Esophagus (tissue), 2 donors: ENCODE results near the gene GON4L. TPM values are rescaled to one million over a fixed set of nuclear protein-coding genes. Genes with fewer than 3 reads are reported as not detected.
"Not testable (repeated sequence)": the region's sequence is repeated elsewhere in the genome, so short reads cannot be mapped to it uniquely, and the experiment has no call there.

Experiments
- H3K27ac ChIP-seq, 2 donors: one replicate each; pipeline ENCODE4 v1.5.1; 2013; ENCODE audit warnings: low read depth in 2 of 2, mild to moderate bottlenecking in 2 of 2, inconsistent platforms in 1 of 2, low read length in 1 of 2, moderate library complexity in 1 of 2
- H3K27me3 ChIP-seq, 2 donors: one replicate each; pipeline ENCODE4 v1.6.1; 2013; ENCODE audit warnings: low read length in 2 of 2, control low read depth in 1 of 2, mild to moderate bottlenecking in 1 of 2; ENCODE audit not compliant: insufficient read depth in 2 of 2, control insufficient read depth in 1 of 2
- H3K36me3 ChIP-seq, 2 donors: one replicate each; pipeline ENCODE4 v1.6.1; 2013; ENCODE audit warnings: low read length in 1 of 2; ENCODE audit not compliant: control insufficient read depth in 2 of 2, insufficient read depth in 2 of 2
- H3K4me1 ChIP-seq, 2 donors: one replicate each; pipeline ENCODE4 v1.6.1; 2013; ENCODE audit warnings: low read length in 1 of 2; ENCODE audit not compliant: control insufficient read depth in 2 of 2, insufficient read depth in 2 of 2
- H3K4me3 ChIP-seq, 2 donors: one replicate each; pipeline ENCODE4 v1.5.1; 2013; ENCODE audit warnings: low read length in 2 of 2, mild to moderate bottlenecking in 2 of 2, low read depth in 1 of 2, moderate library complexity in 1 of 2
- H3K9me3 ChIP-seq, 2 donors: one replicate each; pipeline ENCODE4 v1.6.1; 2013; ENCODE audit warnings: mild to moderate bottlenecking in 2 of 2, low read depth in 1 of 2, low read length in 1 of 2, moderate library complexity in 1 of 2; ENCODE audit not compliant: control insufficient read depth in 2 of 2, insufficient read depth in 1 of 2
- whole genome bisulfite sequencing, 2 donors: extraction: QIAGEN DNeasy Blood & Tissue Kit; methylation state at CpG; one replicate each; pipeline ENCODE4 v1.1.7; 2013; 5-methylcytosine and 5-hydroxymethylcytosine counted together
- polyA plus RNA-seq, 2 donors: library from polyadenylated mRNA; stranded (reverse); fragments of 200-250 nt; gene quantifications; one replicate each; pipeline ENCODE4 v1.2.3, GENCODE V29; 2013
- donor health status: healthy with polysubstance abuse.
- donor health status: Bipolar disorder and iron deficiency.

Gene GON4L
- polyA plus RNA-seq, 2 donors: 11.0 to 19.8 TPM

- Histone ChIP-seq H3K36me3 (peaks cover 0 to 2% of the 10 kb centered on the region in 2 donors), H3K27me3 (no peaks in the 10 kb centered on the region), H3K4me1 (no peaks in the 10 kb centered on the region), H3K27ac (no peak overlapping the region), H3K9me3 (no peaks in the 10 kb centered on the region), H3K4me3 (no peak overlapping the region)
- whole genome bisulfite sequencing, 2 donors: 58 to 68% methylated on average over 4 of the region's 4 CpGs
These were observed 62.3 kb downstream of the GON4L start for GRCh38 chr1:155794605-155795245.

GRCh38 chr1:155793213-155793612 is 63.8 kb downstream of the GON4L start:
- 57 to 79% methylated on average over 1 of the region's 1 CpG for WGBS, 2 donors
- Histone ChIP-seq H3K4me1 (no peaks in the 10 kb centered on the region), H3K36me3 (peaks cover 0 to 4% of the 10 kb centered on the region in 2 donors)

GRCh38 chr1:155777582-155777981 is 79.4 kb downstream of the GON4L start:
- whole genome bisulfite sequencing, 2 donors: 92 to 97% methylated on average over 3 of the region's 3 CpGs
- Histone ChIP-seq H3K27me3 (no peaks in the 10 kb centered on the region), H3K9me3 (no peaks in the 10 kb centered on the region), H3K27ac (no peak overlapping the region), H3K36me3 (peaks cover 3 to 13% of the 10 kb centered on the region in 2 donors), H3K4me1 (no peaks in the 10 kb centered on the region), H3K4me3 (no peak overlapping the region)

More at GRCh38 chr1:155793213-155793612, 63.8 kb downstream of the GON4L start:
- H3K9me3 ChIP-seq: no peaks in the 10 kb centered on the region
- H3K27ac ChIP-seq: no peak overlapping the region
- H3K27me3 ChIP-seq: no peaks in the 10 kb centered on the region
- H3K4me3 ChIP-seq: no peak overlapping the region

GRCh38 chr1:155776414-155776813 is 80.6 kb downstream of the GON4L start:
- peaks cover 7 to 18% of the 10 kb centered on the region in 2 donors for H3K36me3 ChIP-seq
- no peaks in the 10 kb centered on the region for H3K27me3 ChIP-seq
- no peaks in the 10 kb centered on the region for H3K4me1 ChIP-seq
- WGBS, 2 donors: 92 to 98% methylated on average over 4 of the region's 4 CpGs
- no peaks in the 10 kb centered on the region for H3K9me3 ChIP-seq
- H3K4me3 ChIP-seq: no peak overlapping the region
- H3K27ac ChIP-seq: no peak overlapping the region

GRCh38 chr1:155773221-155773620 is 83.8 kb downstream of the GON4L start:
- 67 to 78% methylated on average over 2 of the region's 2 CpGs for WGBS, 2 donors
- Histone ChIP-seq H3K27me3 (no peaks in the 10 kb centered on the region), H3K27ac (no peak overlapping the region), H3K9me3 (no peaks in the 10 kb centered on the region), H3K4me1 (no peaks in the 10 kb centered on the region), H3K4me3 (no peak overlapping the region), H3K36me3 (peaks cover 10 to 24% of the 10 kb centered on the region in 2 donors)

GRCh38 chr1:155769257-155769656 is 87.8 kb downstream of the GON4L start:
- WGBS, 2 donors: 89 to 91% methylated on average over 5 of the region's 5 CpGs
- Histone ChIP-seq H3K36me3 (peaks cover 14 to 26% of the 10 kb centered on the region in 2 donors), H3K4me3 (no peak overlapping the region), H3K27ac (no peak overlapping the region), H3K27me3 (no peaks in the 10 kb centered on the region), H3K4me1 (no peaks in the 10 kb centered on the region), H3K9me3 (no peaks in the 10 kb centered on the region)

GRCh38 chr1:155767399-155767989 is 89.5 kb downstream of the GON4L start:
- H3K36me3 ChIP-seq: peaks cover 12 to 23% of the 10 kb centered on the region in 2 donors
- H3K27ac ChIP-seq, H3K4me1 ChIP-seq, H3K4me3 ChIP-seq, H3K27me3 ChIP-seq, H3K9me3 ChIP-seq: not testable (repeated sequence)
- WGBS, 2 donors: 93 to 94% methylated on average over 3 of the region's 5 CpGs

- H3K9me3 ChIP-seq, H3K4me1 ChIP-seq, H3K4me3 ChIP-seq, H3K27me3 ChIP-seq, H3K27ac ChIP-seq: not testable (repeated sequence)
- 93 to 94% methylated on average over 7 of the region's 7 CpGs for WGBS, 2 donors
- H3K36me3 ChIP-seq: peaks cover 11 to 18% of the 10 kb centered on the region in 2 donors
These were observed 93.0 kb downstream of the GON4L start for GRCh38 chr1:155763989-155764388.

- 62 to 74% methylated on average over 6 of the region's 6 CpGs for WGBS, 2 donors
- H3K9me3 ChIP-seq, H3K4me3 ChIP-seq, H3K27me3 ChIP-seq, H3K4me1 ChIP-seq, H3K27ac ChIP-seq: not testable (repeated sequence)
- peaks cover 10 to 18% of the 10 kb centered on the region in 2 donors for H3K36me3 ChIP-seq
These were observed 93.8 kb downstream of the GON4L start for GRCh38 chr1:155763090-155763815.
